Measurements from ENCODE around the gene PDZD2.

The PDZD2 gene

DNA sequence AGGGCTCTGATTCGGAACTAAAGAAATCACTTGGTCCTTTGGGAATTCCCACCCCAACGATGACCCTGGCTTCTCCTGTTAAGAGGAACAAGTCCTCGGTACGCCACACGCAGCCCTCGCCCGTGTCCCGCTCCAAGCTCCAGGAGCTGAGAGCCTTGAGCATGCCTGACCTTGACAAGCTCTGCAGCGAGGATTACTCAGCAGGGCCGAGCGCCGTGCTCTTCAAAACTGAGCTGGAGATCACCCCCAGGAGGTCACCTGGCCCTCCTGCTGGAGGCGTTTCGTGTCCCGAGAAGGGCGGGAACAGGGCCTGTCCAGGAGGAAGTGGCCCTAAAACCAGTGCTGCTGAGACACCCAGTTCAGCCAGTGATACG, 451.8 kb downstream of the PDZD2 start:
- peaks cover 4% of the 10 kb centered on the region for H3K4me1 Mint-ChIP-seq (ENCODE audit: low read depth)
- no peak overlapping the region for H3K27ac Mint-ChIP-seq
- no peaks in the 10 kb centered on the region for H3K36me3 Mint-ChIP-seq (ENCODE audit: low read depth)
- no peak overlapping the region for H3K4me3 Mint-ChIP-seq
- H3K9me3 Mint-ChIP-seq, result no peaks in the 10 kb centered on the region
- H3K27me3 Mint-ChIP-seq (ENCODE audit: low read depth), result no peaks in the 10 kb centered on the region

DNA sequence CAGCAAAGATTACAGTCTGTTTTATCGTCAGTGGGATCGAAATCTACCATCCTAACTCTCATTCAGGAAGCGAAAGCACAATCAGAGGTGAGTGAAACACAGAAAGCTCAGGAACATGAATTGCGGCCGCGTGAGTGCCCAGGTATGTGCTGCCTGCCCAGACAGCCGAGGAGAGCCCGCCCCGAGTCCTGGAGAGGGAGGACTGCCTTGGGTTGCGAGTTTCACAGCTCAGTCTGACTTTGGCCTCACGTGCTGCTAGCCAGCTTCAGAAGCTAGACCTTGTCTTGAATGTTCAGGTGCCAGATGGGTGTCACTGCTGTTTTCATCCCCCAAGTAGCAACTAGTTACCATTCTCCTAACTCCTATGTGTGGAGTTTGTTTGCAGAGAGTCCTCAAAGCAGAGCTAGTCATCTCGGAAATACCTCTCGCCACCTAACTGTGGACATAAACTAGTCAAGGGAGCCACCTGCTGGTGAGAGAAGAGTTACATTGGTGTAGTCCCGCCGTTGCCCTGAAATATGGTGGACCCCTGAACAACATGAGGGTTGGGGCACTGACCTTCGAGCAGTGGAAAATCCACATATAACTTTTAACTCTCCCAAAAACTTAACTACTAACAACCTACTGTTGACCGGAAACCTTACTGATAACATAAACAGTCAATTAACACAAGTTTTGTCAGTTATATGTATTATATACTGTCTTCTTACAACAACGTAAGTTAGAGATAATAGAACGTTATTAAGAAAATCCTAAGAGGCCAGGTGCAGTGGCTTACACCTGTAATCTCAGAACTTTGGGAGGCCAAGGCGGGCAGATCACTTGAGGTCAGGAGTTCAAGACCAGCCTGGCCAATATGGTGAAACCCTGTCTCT, 454.2 kb downstream of the PDZD2 start:
- Mint-ChIP-seq H3K27ac (no peak overlapping the region), H3K36me3 (ENCODE audit: low read depth) (peaks cover 2% of the 10 kb centered on the region), H3K27me3 (ENCODE audit: low read depth) (no peaks in the 10 kb centered on the region), H3K4me1 (ENCODE audit: low read depth) (peaks cover 4% of the 10 kb centered on the region), H3K4me3 (no peak overlapping the region), H3K9me3 (no peaks in the 10 kb centered on the region)

DNA sequence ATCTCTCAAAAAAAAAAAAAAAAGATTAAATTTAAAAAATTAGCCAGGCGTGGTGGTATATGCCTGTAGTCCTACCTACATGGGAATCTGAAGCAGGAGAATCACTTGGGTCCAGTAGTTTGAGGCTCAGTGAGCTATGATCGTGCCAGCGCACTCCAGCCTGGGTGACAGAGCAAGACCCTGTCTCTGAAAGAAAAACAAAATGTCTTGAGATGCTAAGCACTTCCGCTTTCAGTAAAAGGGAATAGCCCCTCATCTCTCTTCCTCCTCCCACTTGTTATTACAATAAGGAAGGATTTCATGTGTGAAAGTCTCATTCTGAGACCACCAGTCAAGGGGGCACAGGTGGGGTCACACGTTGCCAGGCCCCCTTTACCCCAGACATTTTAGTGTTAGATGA, 455.8 kb downstream of the PDZD2 start:
- H3K4me1 Mint-ChIP-seq (ENCODE audit: low read depth), result peaks cover 4% of the 10 kb centered on the region
- no peaks in the 10 kb centered on the region for H3K9me3 Mint-ChIP-seq
- H3K36me3 Mint-ChIP-seq (ENCODE audit: low read depth), result peaks cover 2% of the 10 kb centered on the region
- no peaks in the 10 kb centered on the region for H3K27me3 Mint-ChIP-seq (ENCODE audit: low read depth)
- H3K27ac Mint-ChIP-seq, result no peak overlapping the region
- no peak overlapping the region for H3K4me3 Mint-ChIP-seq

DNA sequence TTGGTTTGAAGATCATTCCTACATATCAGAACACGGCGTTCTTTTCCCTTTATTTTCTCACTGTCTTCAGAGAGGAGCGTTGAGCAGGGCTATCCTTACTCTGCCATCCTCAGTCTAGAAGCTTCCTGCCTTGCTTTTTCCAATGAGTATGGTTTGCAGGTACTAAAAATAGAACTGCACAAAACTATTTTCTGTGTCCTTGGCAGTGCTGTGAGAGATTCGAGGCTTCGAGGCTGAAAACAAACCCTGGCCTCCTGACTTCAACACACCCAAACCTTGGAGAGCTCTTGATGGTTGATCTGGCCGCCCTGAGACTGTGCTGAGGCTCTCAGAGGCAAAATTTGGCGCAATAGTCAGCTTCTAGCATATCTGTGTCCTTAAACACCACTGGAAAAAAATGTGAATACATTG, 456.3 kb downstream of the PDZD2 start:
- Mint-ChIP-seq H3K36me3 (ENCODE audit: low read depth) (peaks cover 2% of the 10 kb centered on the region), H3K27ac (no peak overlapping the region)

DNA sequence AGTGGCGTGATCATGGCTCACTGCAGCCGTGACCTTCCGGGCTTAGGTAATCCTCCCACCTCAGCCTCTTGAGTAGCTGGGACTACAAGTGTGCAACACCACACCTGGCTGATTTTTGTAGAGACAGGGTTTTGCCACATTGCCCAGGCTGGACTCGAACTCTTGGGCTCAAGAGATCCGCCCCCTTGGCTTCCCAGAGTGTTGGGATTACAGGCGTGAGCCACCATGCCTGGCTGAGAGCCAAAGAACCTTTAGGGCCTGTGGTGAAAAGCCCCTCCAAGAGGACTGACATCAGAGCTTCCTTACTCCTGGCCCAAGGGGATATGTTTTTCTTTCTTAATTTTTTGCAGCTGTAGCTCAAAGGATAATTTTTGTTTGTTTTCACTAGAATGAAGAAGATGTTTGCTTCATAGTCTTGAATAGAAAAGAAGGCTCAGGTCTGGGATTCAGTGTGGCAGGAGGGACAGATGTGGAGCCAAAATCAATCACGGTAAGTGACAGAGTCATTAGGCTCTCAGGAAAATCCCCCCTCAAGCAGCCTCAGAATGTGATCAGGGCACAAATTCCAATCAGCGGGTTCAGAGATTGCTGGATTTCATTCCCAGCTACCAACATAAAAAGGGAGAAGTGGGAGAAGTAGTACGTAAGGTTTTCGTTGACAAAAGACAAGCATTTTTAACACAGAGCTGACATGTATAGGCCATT, 458.1 kb downstream of the PDZD2 start:
- no peaks in the 10 kb centered on the region for H3K9me3 Mint-ChIP-seq
- H3K36me3 Mint-ChIP-seq (ENCODE audit: low read depth), result peaks cover 6% of the 10 kb centered on the region
- no peak overlapping the region for H3K4me3 Mint-ChIP-seq
- H3K27me3 Mint-ChIP-seq (ENCODE audit: low read depth), result no peaks in the 10 kb centered on the region
- peaks cover 4% of the 10 kb centered on the region for H3K4me1 Mint-ChIP-seq (ENCODE audit: low read depth)
- H3K27ac Mint-ChIP-seq, result no peak overlapping the region

More for the DNA sequence above, 456.3 kb downstream of the PDZD2 start:
- Mint-ChIP-seq H3K4me3 (no peak overlapping the region), H3K9me3 (no peaks in the 10 kb centered on the region), H3K27me3 (ENCODE audit: low read depth) (no peaks in the 10 kb centered on the region), H3K4me1 (ENCODE audit: low read depth) (peaks cover 4% of the 10 kb centered on the region)

DNA sequence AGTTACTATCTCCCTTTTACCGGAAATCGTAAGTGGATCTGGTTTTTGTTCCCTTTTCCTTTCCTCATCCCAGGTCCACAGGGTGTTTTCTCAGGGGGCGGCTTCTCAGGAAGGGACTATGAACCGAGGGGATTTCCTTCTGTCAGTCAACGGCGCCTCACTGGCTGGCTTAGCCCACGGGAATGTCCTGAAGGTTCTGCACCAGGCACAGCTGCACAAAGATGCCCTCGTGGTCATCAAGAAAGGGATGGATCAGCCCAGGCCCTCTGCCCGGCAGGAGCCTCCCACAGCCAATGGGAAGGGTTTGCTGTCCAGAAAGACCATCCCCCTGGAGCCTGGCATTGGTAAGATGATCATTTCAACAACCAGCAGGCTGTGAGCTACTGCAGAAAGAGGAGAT, 459.4 kb downstream of the PDZD2 start:
- no peaks in the 10 kb centered on the region for H3K9me3 Mint-ChIP-seq
- H3K4me3 Mint-ChIP-seq, result no peak overlapping the region
- no peaks in the 10 kb centered on the region for H3K27me3 Mint-ChIP-seq (ENCODE audit: low read depth)
- no peak overlapping the region for H3K27ac Mint-ChIP-seq
- H3K4me1 Mint-ChIP-seq (ENCODE audit: low read depth), result peaks cover under 1% of the 10 kb centered on the region
- H3K36me3 Mint-ChIP-seq (ENCODE audit: low read depth), result peaks cover 10% of the 10 kb centered on the region

DNA sequence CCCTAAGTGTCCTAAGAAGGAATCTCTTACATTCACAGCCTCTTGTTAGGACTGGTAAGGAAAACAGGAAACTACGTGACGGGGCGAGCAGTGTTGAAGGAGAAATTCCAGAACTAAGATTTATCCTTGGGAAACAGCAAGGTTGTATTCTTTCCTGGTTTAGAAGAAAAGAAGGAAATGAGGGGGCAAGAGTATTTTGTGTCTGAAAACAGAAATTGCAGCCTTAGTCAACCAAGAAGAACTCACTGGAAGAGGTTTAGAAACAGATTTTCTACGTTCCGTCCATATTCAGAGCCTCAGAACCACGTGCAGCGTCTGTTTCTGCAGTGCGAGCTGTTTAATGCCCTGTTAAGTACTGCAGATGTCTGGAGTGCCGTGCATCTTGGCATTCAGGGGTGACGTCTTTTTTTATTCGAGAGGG, 460.0 kb downstream of the PDZD2 start:
- Mint-ChIP-seq H3K27ac (no peak overlapping the region), H3K9me3 (no peaks in the 10 kb centered on the region), H3K27me3 (ENCODE audit: low read depth) (no peaks in the 10 kb centered on the region), H3K4me3 (no peak overlapping the region), H3K4me1 (ENCODE audit: low read depth) (no peaks in the 10 kb centered on the region), H3K36me3 (ENCODE audit: low read depth) (peaks cover 16% of the 10 kb centered on the region)

DNA sequence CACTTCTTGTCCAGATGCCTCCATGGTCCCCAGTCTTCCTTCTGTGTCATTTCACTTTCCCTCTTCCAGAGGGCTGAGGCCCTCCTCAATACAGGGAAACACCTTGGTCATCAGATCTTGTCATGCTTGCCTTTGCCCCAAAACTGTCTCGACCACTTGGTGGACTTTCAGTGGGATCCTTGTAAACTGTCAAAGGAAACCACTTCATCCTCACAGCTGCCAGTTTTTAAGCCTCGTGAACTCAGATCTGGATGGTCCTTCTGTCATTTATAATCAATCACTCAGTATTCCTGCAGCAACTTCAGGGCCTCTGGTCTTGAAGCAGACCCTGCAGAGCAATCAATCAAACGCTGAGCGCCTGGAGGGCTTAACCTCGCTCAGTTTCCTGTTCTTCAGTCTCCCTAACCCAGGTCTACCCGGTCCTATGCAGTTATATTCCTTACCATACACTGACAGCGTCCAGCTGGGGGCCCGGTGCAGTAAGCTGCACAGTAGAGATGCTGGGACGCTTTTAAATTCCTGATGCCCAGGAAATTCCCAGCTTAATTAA, 460.6 kb downstream of the PDZD2 start:
- Mint-ChIP-seq H3K27me3 (ENCODE audit: low read depth) (no peaks in the 10 kb centered on the region), H3K9me3 (no peaks in the 10 kb centered on the region), H3K36me3 (ENCODE audit: low read depth) (peaks cover 18% of the 10 kb centered on the region), H3K4me1 (ENCODE audit: low read depth) (no peaks in the 10 kb centered on the region), H3K4me3 (no peak overlapping the region), H3K27ac (no peak overlapping the region)

DNA sequence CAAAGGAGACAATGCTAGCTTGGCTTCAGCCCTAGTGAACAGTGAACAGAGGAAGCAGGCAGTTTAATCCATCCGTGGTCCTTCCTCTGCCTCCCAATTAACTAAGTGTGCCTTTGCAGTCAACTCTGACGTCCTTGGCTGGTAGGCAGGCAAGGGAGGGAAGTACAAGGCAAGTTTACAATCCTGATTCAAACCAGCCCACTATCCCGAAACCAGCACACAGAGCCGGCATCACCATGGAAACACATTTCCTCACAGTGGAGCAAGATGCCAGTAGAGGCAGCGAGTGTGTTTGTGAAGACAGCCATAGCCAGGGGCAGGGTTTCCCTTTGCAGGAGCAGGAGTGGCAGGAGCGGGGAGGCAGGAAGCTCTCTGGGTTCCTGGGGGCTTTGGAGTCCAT, 461.3 kb downstream of the PDZD2 start:
- Mint-ChIP-seq H3K4me1 (ENCODE audit: low read depth) (no peaks in the 10 kb centered on the region), H3K27ac (no peak overlapping the region), H3K4me3 (no peak overlapping the region), H3K36me3 (ENCODE audit: low read depth) (peaks cover 22% of the 10 kb centered on the region), H3K9me3 (no peaks in the 10 kb centered on the region), H3K27me3 (ENCODE audit: low read depth) (no peaks in the 10 kb centered on the region)

DNA sequence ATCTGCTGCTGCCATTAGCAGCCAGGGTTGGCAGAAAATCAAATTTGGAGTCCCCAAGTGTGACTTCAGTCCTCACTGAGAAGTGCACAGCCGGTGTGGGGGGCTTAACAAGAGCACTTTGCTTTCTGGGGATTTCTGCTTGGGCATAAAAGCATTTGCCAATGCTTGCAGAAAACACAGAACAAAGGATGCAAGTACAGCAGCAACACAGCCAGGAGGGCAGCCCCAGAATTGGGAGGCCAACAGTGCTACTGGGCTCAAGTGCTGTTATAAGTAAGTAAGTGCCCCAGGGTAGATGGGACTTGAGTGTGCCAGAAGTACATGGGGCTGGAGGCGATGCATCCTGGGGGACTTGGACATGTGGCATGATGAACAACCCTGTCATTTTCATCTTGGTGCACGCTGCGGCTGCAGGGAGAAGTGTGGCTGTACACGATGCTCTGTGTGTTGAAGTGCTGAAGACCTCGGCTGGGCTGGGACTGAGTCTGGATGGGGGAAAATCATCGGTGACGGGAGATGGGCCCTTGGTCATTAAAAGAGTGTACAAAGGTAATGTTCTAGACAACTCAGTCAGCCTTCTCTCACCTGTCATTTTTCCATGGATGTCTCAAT, 461.9 kb downstream of the PDZD2 start:
- no peaks in the 10 kb centered on the region for H3K27me3 Mint-ChIP-seq (ENCODE audit: low read depth)
- peaks cover 25% of the 10 kb centered on the region for H3K36me3 Mint-ChIP-seq (ENCODE audit: low read depth)
- H3K4me3 Mint-ChIP-seq, result no peak overlapping the region
- no peak overlapping the region for H3K27ac Mint-ChIP-seq
- no peaks in the 10 kb centered on the region for H3K9me3 Mint-ChIP-seq
- no peaks in the 10 kb centered on the region for H3K4me1 Mint-ChIP-seq (ENCODE audit: low read depth)

DNA sequence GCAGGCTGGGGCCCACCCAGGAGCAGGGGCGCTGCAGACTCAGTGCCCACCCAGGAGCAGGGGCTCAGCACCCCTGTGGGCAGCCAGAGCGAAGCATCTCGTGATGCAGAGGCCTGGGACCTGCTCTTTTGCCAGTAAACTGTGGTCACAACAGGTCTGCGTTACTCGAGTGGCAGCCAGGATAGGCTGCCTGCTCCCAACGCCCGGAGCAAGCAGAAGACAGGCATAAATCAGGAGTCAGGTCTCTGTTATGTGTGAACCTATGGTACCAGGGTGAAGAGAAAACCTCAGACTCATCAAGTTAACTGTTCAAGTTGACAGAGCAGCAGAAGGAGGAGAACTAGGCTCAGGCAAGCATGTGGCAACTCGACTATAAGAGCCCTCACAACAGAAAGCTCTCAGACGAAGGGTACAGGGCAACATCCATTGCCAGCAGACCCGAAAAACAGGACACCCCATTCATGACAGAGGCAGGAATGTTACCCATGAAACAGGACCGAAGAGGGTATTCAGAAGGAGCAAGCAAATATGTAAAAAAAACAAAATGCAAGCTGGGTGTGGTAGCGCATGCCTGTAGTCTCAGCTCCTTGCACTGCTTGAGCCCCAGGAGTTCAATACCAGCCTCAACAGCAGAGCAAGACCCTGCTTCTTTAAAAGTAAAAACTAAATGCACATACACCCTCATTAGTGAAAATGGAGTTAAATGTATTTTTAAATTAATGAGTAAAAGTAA, 463.5 kb downstream of the PDZD2 start:
- Mint-ChIP-seq H3K36me3 (ENCODE audit: low read depth) (peaks cover 23% of the 10 kb centered on the region), H3K4me3 (no peak overlapping the region), H3K9me3 (no peaks in the 10 kb centered on the region), H3K27ac (no peak overlapping the region), H3K4me1 (ENCODE audit: low read depth) (no peaks in the 10 kb centered on the region), H3K27me3 (ENCODE audit: low read depth) (no peaks in the 10 kb centered on the region)

DNA sequence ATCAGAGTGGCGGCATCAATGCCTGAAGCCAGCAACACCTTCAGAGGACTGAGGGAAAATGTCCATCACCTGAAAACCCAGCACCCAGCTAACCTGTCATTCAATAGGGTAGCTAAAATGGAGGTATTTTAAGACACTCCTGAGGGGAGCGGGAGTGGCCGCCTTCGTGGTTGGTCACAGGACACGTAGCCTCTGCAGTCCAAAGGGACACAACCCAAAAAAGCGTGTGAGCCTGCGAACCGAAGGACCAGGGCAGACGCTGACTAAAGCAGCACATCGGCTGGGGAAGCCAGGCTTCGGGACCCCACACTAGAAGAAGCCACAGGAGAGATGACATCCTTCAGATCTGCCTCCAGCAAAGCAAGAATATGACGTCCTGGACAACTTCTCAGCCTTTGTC, 464.6 kb downstream of the PDZD2 start:
- H3K4me3 Mint-ChIP-seq, result no peak overlapping the region
- no peak overlapping the region for H3K27ac Mint-ChIP-seq
- H3K4me1 Mint-ChIP-seq (ENCODE audit: low read depth), result no peaks in the 10 kb centered on the region
- H3K9me3 Mint-ChIP-seq, result no peaks in the 10 kb centered on the region
- H3K36me3 Mint-ChIP-seq (ENCODE audit: low read depth), result peaks cover 25% of the 10 kb centered on the region
- H3K27me3 Mint-ChIP-seq (ENCODE audit: low read depth), result no peaks in the 10 kb centered on the region

DNA sequence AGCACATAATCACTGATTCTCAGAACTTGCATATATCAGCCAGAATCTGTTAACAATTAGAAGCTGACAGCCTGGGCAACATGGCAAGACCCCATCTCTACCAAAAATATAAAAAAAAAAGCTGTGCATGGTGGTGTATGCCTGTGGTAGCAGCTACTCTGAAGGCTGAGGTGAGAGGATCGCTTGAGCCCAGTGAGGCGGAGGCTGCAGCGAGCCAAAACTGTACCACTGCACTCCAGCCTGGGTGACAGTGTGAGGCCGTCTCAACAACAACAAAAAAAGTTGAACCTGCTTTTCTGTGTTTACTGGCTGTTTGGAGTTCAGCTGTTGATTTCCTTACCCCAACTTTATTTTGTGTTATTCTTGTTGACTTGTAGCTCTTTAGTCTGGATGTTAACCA, 468.4 kb downstream of the PDZD2 start:
- no peaks in the 10 kb centered on the region for H3K4me1 Mint-ChIP-seq (ENCODE audit: low read depth)
- H3K27ac Mint-ChIP-seq, result no peak overlapping the region
- H3K36me3 Mint-ChIP-seq (ENCODE audit: low read depth), result peaks cover 33% of the 10 kb centered on the region
- H3K27me3 Mint-ChIP-seq (ENCODE audit: low read depth), result no peaks in the 10 kb centered on the region
- H3K4me3 Mint-ChIP-seq, result no peak overlapping the region
- no peaks in the 10 kb centered on the region for H3K9me3 Mint-ChIP-seq

DNA sequence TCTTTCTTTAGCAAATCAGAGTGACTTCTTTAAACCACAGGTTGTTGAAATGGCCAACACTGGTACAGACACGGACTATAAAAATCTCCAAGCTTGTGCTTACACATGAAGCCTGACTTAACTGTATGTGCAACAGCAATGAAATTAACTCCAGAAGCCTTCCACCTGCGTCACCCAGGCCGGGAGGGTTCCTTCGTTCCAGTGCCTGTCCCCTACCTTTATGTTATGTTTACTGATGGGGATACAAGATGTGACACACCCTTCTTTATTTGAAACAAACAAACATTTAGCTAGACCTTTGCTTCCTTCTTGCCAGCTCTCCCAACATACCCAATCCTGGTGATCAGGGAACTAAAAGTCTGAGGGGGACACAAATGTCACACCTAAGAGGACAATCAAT, 469.2 kb downstream of the PDZD2 start:
- Mint-ChIP-seq H3K36me3 (ENCODE audit: low read depth) (peaks cover 35% of the 10 kb centered on the region), H3K4me3 (no peak overlapping the region), H3K9me3 (no peaks in the 10 kb centered on the region), H3K27me3 (ENCODE audit: low read depth) (no peaks in the 10 kb centered on the region), H3K27ac (no peak overlapping the region), H3K4me1 (ENCODE audit: low read depth) (no peaks in the 10 kb centered on the region)
